HCT116 (cell line): ENCODE data around the gene FOXF1.

Experiments used
- EZH2 ChIP-seq: fragments of 200-600 bp; sonication (generic); IDR thresholded peaks from 2 replicates; pipeline ENCODE4 v1.6.1; 2017; ENCODE audit warnings: antibody characterized with exemption, mixed run types
- POLR2A ChIP-seq: IDR thresholded peaks from 2 replicates; pipeline ENCODE4 v1.7.0; 2011; ENCODE audit warnings: borderline replicate concordance; ENCODE audit not compliant: insufficient read depth, insufficient read length; ENCODE audit errors: extremely low read depth
- SP1 ChIP-seq: IDR thresholded peaks from 2 replicates; pipeline ENCODE4 v1.6.1; 2012; ENCODE audit warnings: low read depth
- ZNF274 ChIP-seq: fragments of 200-500 bp; sonication (Bioruptor generic); IDR thresholded peaks from 2 replicates; pipeline ENCODE4 v1.6.1; 2014; ENCODE audit warnings: mild to moderate bottlenecking, low read depth, low read length, inconsistent platforms
- TF ChIP-seq, protein P1 (sequence below), 3 experiments: fragments of 200-600 bp in 1 of 3; sonication (generic) in 1 of 3; IDR thresholded peaks in 2 of 3; conservative IDR thresholded peaks in 1 of 3; 2 replicates each; pipeline ENCODE4 v1.5.1; 2012 to 2017; ENCODE audit warnings: low read depth in 2 of 3, low read length in 2 of 3, antibody characterized with exemption in 1 of 3, borderline replicate concordance in 1 of 3, control low read depth in 1 of 3, mild to moderate bottlenecking in 1 of 3, mixed read lengths in 1 of 3, mixed run types in 1 of 3, moderate library complexity in 1 of 3; ENCODE audit not compliant: insufficient read depth in 1 of 3
- TF ChIP-seq, protein P2 (sequence below): IDR thresholded peaks from 2 replicates; pipeline ENCODE4 v1.6.1; 2012; ENCODE audit warnings: low read depth

DNA sequence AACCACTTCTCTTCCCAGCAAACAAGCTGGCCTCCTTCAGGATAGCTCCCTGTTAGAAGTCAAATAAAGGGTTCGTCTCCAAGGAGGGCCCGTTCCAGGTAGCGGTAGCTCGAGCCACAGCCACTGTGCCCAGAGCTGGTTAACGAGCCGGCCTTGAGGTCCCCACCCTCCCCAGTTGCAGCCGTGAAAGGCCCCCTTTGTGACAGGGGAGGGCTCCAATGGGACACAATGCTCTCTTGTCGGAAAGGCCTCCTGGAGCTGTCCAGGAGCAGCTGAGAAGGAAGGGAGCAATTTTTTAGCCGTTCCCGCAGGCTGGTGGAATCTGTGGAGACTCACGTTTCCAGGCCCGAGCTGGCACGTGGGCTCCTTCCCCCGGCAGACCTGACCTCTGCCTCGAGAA lies 29.9 kb upstream of the FOXF1 start:
- TF ChIP-seq, protein P1, sequence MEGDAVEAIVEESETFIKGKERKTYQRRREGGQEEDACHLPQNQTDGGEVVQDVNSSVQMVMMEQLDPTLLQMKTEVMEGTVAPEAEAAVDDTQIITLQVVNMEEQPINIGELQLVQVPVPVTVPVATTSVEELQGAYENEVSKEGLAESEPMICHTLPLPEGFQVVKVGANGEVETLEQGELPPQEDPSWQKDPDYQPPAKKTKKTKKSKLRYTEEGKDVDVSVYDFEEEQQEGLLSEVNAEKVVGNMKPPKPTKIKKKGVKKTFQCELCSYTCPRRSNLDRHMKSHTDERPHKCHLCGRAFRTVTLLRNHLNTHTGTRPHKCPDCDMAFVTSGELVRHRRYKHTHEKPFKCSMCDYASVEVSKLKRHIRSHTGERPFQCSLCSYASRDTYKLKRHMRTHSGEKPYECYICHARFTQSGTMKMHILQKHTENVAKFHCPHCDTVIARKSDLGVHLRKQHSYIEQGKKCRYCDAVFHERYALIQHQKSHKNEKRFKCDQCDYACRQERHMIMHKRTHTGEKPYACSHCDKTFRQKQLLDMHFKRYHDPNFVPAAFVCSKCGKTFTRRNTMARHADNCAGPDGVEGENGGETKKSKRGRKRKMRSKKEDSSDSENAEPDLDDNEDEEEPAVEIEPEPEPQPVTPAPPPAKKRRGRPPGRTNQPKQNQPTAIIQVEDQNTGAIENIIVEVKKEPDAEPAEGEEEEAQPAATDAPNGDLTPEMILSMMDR (IDR thresholded peaks at IDR 0.05 in 2 of 3, conservative IDR thresholded peaks at IDR 0.05 in 1 of 3; ENCODE audit: borderline replicate concordance in 1 of 3, insufficient read depth in 1 of 3, low read depth in 2 of 3, low read length in 2 of 3): no peak
- TF ChIP-seq SP1 (no peak), EZH2 (no peak), ZNF274 (no peak), POLR2A (no peak)
- TF ChIP-seq, protein P2, sequence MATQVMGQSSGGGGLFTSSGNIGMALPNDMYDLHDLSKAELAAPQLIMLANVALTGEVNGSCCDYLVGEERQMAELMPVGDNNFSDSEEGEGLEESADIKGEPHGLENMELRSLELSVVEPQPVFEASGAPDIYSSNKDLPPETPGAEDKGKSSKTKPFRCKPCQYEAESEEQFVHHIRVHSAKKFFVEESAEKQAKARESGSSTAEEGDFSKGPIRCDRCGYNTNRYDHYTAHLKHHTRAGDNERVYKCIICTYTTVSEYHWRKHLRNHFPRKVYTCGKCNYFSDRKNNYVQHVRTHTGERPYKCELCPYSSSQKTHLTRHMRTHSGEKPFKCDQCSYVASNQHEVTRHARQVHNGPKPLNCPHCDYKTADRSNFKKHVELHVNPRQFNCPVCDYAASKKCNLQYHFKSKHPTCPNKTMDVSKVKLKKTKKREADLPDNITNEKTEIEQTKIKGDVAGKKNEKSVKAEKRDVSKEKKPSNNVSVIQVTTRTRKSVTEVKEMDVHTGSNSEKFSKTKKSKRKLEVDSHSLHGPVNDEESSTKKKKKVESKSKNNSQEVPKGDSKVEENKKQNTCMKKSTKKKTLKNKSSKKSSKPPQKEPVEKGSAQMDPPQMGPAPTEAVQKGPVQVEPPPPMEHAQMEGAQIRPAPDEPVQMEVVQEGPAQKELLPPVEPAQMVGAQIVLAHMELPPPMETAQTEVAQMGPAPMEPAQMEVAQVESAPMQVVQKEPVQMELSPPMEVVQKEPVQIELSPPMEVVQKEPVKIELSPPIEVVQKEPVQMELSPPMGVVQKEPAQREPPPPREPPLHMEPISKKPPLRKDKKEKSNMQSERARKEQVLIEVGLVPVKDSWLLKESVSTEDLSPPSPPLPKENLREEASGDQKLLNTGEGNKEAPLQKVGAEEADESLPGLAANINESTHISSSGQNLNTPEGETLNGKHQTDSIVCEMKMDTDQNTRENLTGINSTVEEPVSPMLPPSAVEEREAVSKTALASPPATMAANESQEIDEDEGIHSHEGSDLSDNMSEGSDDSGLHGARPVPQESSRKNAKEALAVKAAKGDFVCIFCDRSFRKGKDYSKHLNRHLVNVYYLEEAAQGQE: no peak
